ENCODE data around the gene SH3BP1. TPM values are rescaled to one million over a fixed set of nuclear protein-coding genes. Genes with fewer than 3 reads are reported as not detected.
"Not testable (repeated sequence)": the region's sequence is repeated elsewhere in the genome, so short reads cannot be mapped to it uniquely, and the experiment has no call there.

SH3BP1 gene
- polyA plus RNA-seq (2012; ENCODE audit: low read depth, missing spikeins) = 58.1 TPM

DNA sequence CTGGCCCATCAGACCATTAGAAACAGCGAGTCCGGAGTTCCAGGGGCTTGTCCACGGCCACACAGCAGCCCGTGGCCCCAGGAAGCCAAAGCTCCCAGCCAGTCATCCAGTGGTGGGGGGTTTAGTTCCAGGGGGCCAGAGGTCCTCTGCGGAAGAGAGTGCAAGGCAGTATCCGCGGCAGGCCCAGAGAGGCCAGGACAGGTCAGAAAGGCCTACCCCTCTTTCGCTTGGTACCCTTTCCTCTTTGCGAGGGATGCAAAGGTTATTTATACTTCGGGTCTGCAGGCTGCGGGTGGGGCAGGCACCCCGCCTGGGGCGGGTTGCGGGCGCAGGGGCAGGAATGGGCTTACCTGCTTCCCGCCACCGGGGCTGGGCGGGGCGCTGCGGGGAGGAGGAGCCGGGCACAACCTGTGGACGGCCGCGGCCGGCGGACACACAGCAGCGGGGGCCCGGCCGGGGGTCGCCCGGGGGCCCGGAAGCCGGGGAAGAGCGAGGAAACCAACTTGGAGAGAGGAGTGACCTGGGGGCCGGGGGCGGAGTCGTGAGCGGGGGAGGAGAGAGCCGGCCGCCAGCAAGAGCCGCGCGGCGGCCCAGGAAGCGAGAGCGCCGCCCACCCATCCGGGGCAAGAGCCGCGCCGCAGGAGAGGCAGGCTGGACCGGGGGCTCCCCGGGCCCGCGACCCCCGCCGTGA is at the start of gene SH3BP1:
TSS of gene SH3BP1 (plus strand) at position 600 of the 691 bp plus-strand sequence. CDS start 119 bp downstream, outside the sequence.
- TF ChIP-seq SPI1 (IDR thresholded peaks at IDR 0.05; ENCODE audit: low read depth, low read length) = no peak
- TF ChIP-seq POLR2AphosphoS5 (IDR thresholded peaks at IDR 0.05; ENCODE audit: low read depth, low read length) = no peak
- no peak for TF ChIP-seq PAX5 (IDR thresholded peaks at IDR 0.05; ENCODE audit: insufficient read depth, low read length, severe bottlenecking)
- no peak for TF ChIP-seq POU2F2 (IDR thresholded peaks at IDR 0.05; ENCODE audit: low read depth, low read length)
- TF ChIP-seq TAF1 (IDR thresholded peaks at IDR 0.05; ENCODE audit: low read depth, low read length) = no peak
- no peak for TF ChIP-seq POLR2A (IDR thresholded peaks at IDR 0.05; ENCODE audit: low read depth, low read length)
- DNase-seq (ENCODE audit: insufficient read length, low spot score) (peak; percentile 81), FAIRE-seq (peak; percentile 95)

DNA sequence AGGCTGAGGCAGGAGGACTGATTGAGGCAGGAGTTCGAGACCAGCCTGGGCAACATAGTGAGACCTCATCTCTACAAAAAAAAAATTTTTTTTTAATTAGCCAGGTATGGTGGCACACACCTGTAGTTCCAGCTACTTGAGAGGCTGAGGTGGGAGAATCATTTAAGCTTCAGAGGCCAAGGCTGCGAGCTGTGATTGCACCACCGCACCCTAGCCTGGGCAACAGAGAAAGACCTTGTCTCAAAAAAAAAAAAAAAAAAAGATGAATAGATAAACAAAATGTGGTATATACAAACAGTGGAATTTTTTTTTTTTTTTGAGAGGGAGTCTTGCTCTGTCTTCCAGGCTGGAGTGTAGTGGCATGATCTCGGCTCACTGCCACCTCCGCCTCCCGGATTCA is 48.4 kb upstream of the SH3BP1 start:
- FAIRE-seq = not testable (repeated sequence)

DNA sequence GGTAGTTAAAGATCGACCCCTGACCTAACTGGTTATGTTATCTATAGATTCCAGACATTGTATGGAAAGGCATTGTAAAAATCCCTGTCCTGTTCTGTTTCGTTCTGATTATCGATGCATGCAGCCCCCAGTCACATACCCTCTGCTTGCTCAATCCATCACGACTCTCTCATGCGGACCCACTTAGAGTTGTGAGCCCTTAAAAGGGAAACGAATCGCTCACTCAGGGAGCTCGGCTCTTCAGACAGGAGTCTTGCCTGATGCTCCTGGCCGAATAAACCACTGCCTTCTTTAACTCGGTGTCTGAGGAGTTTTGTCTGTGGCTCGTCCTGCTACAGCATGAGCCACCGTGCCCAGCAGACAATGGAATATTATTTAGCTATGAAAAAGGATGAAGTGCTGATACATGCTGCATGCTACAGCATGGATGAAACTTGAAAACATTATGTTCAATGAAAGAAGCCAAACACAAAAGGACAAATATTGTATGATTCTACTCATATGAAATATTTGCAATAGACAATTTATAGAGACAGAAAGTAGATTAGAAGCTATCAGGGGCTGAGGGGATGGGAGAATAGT is 47.6 kb upstream of the SH3BP1 start:
- DNase-seq (ENCODE audit: insufficient read length, low spot score) (no peak), FAIRE-seq (no peak)
- no peak for TF ChIP-seq POLR2A (IDR thresholded peaks at IDR 0.05; ENCODE audit: low read depth, low read length)
- no peak for TF ChIP-seq PAX5 (IDR thresholded peaks at IDR 0.05; ENCODE audit: insufficient read depth, low read length, severe bottlenecking)
- TF ChIP-seq TAF1 (IDR thresholded peaks at IDR 0.05; ENCODE audit: low read depth, low read length) = no peak
- no peak for TF ChIP-seq POLR2AphosphoS5 (IDR thresholded peaks at IDR 0.05; ENCODE audit: low read depth, low read length)
- TF ChIP-seq POU2F2 (IDR thresholded peaks at IDR 0.05; ENCODE audit: low read depth, low read length) = no peak
- TF ChIP-seq SPI1 (IDR thresholded peaks at IDR 0.05; ENCODE audit: low read depth, low read length) = no peak

More for the DNA sequence above, 48.4 kb upstream of the SH3BP1 start:
- not testable (repeated sequence) for DNase-seq (ENCODE audit: insufficient read length, low spot score)

GRCh38 chr22:37594237-37594636 is 45.2 kb upstream of the SH3BP1 start:
- FAIRE-seq (no peak), DNase-seq (ENCODE audit: insufficient read length, low spot score) (no peak)
- TF ChIP-seq PAX5 (IDR thresholded peaks at IDR 0.05; ENCODE audit: insufficient read depth, low read length, severe bottlenecking) (no peak), POLR2A (IDR thresholded peaks at IDR 0.05; ENCODE audit: low read depth, low read length) (no peak)

DNA sequence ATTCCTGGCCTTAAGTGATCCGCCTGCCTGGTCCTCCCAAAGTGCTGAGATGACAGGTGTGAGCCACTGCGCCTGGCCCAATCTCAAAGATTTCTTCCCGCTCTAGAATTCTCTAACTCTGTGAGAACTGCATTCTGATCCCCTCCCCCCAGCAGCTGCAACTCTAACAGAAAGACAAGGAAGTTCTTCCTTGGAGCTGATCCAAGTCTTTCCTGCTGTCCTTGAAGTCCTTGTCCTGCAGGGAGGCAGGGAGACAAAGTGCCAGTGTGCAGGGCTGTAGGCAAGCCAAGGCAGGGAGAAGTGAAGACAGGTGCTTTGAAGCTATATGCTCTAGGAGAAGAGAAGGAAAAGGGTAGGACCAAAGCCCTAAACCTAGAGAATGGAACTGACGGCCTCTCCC is 40.3 kb upstream of the SH3BP1 start:
- no peak for TF ChIP-seq SPI1 (IDR thresholded peaks at IDR 0.05; ENCODE audit: low read depth, low read length)
- TF ChIP-seq TAF1 (IDR thresholded peaks at IDR 0.05; ENCODE audit: low read depth, low read length) = no peak
- no peak for TF ChIP-seq POU2F2 (IDR thresholded peaks at IDR 0.05; ENCODE audit: low read depth, low read length)
- no peak for TF ChIP-seq POLR2A (IDR thresholded peaks at IDR 0.05; ENCODE audit: low read depth, low read length)
- no peak for TF ChIP-seq PAX5 (IDR thresholded peaks at IDR 0.05; ENCODE audit: insufficient read depth, low read length, severe bottlenecking)
- TF ChIP-seq POLR2AphosphoS5 (IDR thresholded peaks at IDR 0.05; ENCODE audit: low read depth, low read length) = no peak
- FAIRE-seq (no peak), DNase-seq (ENCODE audit: insufficient read length, low spot score) (no peak)

GRCh38 chr22:37601203-37601539 is 38.3 kb upstream of the SH3BP1 start:
- FAIRE-seq (no peak), DNase-seq (ENCODE audit: insufficient read length, low spot score) (no peak)
- TF ChIP-seq SPI1 (IDR thresholded peaks at IDR 0.05; ENCODE audit: low read depth, low read length) (no peak), POU2F2 (IDR thresholded peaks at IDR 0.05; ENCODE audit: low read depth, low read length) (no peak), TAF1 (IDR thresholded peaks at IDR 0.05; ENCODE audit: low read depth, low read length) (no peak), POLR2AphosphoS5 (IDR thresholded peaks at IDR 0.05; ENCODE audit: low read depth, low read length) (no peak), POLR2A (IDR thresholded peaks at IDR 0.05; ENCODE audit: low read depth, low read length) (no peak), PAX5 (IDR thresholded peaks at IDR 0.05; ENCODE audit: insufficient read depth, low read length, severe bottlenecking) (no peak)

DNA sequence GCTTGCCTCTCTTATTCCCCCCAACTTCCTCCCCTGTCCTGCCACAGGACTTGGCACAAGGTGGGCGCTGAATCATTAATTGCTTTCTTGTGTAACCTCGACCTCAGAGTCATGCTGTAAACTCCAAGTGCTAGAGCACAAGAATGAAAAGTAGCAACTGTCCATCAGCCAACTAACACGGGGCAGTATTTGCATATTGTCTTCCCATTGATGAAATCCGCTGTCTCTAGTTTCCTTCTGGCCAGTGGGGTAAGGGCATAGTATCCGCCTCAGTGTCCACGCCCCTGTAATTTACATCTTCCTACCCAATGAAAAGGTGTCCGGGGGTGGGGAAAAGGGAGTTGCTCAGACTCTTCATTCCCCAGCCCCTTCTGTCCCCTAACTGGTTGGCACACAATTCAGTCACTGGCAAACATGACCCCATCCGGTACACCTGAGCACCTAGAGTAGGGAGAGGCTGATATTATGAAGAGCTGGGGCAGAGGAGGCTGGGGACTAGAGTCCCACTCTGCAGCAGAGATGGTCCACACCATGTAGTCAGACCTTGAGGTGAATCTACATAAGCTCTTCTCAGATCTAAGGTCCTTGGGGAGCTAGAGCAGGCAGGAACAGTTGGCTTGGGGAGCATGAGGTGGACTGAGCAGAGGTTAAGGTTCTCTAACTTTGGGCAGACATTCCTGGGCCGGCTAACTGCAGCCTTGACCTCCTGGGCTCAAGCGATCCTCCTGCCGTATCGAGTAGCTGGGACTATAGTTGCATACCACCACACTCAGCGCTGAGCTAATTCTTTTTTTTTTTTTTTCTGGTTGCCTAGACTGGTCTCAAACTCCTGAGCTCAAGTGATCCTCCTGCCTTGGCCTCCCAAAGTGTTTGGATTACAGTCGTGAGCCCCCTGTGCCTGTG is 37.7 kb upstream of the SH3BP1 start:
- FAIRE-seq (peak; percentile 91), DNase-seq (ENCODE audit: insufficient read length, low spot score) (no peak)
- peak; percentile 98 for TF ChIP-seq POU2F2 (IDR thresholded peaks at IDR 0.05; ENCODE audit: low read depth, low read length)
- no peak for TF ChIP-seq SPI1 (IDR thresholded peaks at IDR 0.05; ENCODE audit: low read depth, low read length)

GRCh38 chr22:37602546-37603277 is 36.8 kb upstream of the SH3BP1 start:
- not testable (repeated sequence) for DNase-seq (ENCODE audit: insufficient read length, low spot score); FAIRE-seq

- FAIRE-seq (no peak), DNase-seq (ENCODE audit: insufficient read length, low spot score) (no peak)
- no peak for TF ChIP-seq SPI1 (IDR thresholded peaks at IDR 0.05; ENCODE audit: low read depth, low read length)
- no peak for TF ChIP-seq POU2F2 (IDR thresholded peaks at IDR 0.05; ENCODE audit: low read depth, low read length)
- TF ChIP-seq POLR2AphosphoS5 (IDR thresholded peaks at IDR 0.05; ENCODE audit: low read depth, low read length) = no peak
- no peak for TF ChIP-seq PAX5 (IDR thresholded peaks at IDR 0.05; ENCODE audit: insufficient read depth, low read length, severe bottlenecking)
- TF ChIP-seq POLR2A (IDR thresholded peaks at IDR 0.05; ENCODE audit: low read depth, low read length) = no peak
- no peak for TF ChIP-seq TAF1 (IDR thresholded peaks at IDR 0.05; ENCODE audit: low read depth, low read length)
Measured at GRCh38 chr22:37604074-37604473, 35.4 kb upstream of the SH3BP1 start.

Data from GM12891 (cell line).